HG02759 (cell line): ENCODE data around the gene CEMP1.

Experiments
- ATAC-seq: cut with Tn5 transposase; IDR thresholded peaks from one replicate; pipeline ENCODE4 v1.9.1; 2021; ENCODE audit warnings: mild to moderate bottlenecking, moderate library complexity; ENCODE audit not compliant: unreplicated experiment

CEMP1 gene

DNA sequence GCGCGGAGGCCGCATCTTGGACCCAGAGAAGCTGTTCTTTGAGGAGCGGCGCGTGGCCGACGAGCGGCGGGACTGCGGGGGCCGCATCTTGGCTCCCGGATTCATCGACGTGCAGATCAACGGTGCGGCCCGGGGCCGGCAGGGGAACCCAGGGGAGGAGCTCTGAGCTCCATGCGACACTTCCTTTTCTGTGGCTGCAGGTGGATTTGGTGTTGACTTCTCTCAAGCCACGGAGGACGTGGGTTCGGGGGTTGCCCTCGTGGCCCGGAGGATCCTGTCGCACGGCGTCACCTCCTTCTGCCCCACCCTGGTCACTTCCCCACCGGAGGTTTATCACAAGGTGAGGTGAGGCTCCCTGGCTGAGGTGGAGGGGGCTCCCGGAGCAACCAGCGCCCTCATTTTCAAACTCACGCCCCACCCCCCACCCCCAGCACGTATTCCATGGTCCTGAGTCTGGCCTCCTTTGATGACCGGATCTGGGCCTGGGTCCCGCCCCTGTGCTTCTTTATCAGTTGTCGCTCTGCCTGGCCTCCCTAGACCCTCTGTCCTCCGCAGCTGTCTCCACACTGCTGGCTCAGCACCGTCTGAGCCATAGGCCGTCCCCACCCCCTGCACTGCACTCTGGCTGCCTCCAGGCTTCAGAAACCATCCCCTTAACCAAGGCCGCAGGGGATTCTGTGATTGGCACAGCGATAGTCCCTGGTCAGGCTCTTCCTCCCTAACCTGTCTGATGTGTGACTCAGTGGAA lies 10.2 kb downstream of the CEMP1 start:
- peak; percentile 32 for ATAC-seq

DNA sequence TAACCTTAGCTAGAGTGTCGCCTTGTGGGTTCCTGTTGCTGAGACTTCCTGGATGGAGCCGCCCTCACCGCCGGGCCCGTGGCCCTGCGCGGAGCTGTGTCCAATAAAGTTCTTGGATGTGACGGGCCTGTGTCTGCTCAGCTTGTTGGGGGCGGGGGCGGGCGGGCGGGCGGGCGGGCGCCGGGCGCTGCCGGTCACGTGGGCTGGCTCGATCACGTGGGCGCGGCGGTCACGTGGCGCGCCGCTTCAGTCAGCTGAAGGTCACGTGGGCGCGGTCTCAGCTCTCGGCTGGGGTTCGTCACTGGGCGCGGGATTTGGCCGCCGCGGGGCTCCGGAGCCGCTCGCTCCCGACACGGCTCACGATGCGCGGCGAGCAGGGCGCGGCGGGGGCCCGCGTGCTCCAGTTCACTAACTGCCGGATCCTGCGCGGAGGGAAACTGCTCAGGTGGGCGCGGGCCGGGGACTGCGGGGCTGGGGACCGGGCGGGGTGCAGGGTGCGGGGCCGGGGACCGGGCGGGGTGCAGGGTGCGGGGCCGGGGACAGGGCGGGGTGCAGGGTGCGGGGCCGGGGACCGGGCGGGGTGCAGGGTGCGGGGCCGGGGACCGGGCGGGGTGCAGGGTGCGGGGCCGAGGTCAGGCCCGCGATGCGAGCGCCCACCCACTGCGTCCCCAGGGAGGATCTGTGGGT lies 11.0 kb downstream of the CEMP1 start, which contains the start of gene AMDHD2:
TSS of gene AMDHD2 (plus strand) at position 275 of the 687 bp plus-strand sequence. CDS start at position 363, 88 bp downstream.
- peak; percentile 67 for ATAC-seq

DNA sequence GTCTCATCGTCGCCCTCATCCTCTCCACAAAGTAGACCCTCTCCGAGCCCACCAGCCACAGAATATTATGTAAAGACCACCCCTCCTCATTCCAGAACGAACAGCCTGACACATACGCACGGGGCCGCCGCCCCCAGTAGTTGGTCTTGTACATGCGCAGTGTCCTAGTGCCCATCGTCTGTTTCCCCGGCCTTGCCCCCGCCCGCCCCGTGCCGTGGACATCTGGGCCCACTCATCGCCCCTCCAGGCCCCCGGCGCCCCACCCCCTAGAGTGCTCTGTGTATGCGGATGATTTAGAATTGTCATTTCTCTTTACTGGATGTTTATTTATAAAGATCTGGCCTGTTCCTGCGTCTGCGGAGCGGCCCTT lies 11.5 kb downstream of the CEMP1 start:
- no peak for ATAC-seq

DNA sequence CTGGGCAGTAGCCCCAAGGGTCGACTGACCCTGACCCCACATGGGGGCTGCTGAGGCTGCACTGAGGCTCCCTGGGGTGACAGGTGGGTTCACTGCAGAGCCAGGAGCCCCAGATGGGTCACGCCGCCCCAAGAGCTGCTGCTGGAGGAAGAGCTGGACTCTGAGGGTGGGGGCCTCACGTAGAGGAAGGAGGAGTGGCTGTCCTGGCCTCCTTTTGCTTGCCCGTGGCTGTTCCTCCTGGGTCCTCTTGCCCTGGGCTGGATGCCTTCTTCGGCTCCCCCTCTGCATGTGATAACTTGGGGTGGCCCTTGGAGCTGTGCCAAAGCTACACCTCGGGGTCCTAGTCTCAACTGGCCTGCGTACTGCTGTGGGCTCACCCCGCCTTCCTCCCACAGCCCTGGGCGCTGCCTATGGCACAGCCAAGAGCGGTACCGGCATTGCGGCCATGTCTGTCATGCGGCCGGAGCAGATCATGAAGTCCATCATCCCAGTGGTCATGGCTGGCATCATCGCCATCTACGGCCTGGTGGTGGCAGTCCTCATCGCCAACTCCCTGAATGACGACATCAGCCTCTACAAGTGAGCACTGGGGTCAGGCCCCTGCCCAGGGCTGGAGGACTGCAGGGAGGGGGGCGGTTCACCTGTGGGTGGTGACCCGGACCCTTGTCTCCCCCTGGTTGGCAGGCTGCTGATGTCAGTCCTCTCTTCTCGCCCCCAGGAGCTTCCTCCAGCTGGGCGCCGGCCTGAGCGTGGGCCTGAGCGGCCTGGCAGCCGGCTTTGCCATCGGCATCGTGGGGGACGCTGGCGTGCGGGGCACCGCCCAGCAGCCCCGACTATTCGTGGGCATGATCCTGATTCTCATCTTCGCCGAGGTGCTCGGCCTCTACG lies 12.1 kb downstream of the CEMP1 start:
- ATAC-seq, result no peak

DNA sequence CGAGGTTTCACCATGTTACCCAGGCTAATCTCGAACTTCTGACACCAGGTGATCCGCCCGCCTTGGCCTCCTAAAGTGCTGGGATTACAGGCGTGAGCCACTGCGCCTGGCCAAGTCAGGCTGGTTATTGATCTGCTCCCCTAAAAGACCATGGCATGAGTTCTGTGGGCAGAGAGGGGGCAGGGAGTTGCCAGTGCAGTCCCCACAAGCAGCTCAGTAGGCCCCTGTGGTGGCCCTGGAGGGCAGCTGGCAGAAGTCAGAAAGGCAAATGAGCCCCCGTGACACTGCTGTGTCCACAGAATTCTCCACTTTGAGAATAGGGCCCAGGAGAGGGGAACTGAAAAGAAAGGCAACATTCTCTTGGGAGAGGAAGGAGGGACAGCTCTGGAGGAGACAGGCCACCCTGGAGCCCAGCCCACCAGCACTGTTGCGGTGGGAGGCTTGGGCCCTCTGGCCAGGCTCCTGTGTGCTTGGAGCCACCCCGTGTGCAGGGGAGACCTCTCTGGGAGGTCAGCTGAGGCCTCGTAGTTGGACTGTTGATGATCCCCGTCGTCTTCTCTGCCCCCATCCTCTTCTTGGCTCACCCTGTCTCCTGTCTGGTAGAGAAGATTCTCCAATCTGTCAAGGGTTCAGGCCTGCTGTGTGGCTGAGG lies 13.1 kb downstream of the CEMP1 start:
- no peak for ATAC-seq

DNA sequence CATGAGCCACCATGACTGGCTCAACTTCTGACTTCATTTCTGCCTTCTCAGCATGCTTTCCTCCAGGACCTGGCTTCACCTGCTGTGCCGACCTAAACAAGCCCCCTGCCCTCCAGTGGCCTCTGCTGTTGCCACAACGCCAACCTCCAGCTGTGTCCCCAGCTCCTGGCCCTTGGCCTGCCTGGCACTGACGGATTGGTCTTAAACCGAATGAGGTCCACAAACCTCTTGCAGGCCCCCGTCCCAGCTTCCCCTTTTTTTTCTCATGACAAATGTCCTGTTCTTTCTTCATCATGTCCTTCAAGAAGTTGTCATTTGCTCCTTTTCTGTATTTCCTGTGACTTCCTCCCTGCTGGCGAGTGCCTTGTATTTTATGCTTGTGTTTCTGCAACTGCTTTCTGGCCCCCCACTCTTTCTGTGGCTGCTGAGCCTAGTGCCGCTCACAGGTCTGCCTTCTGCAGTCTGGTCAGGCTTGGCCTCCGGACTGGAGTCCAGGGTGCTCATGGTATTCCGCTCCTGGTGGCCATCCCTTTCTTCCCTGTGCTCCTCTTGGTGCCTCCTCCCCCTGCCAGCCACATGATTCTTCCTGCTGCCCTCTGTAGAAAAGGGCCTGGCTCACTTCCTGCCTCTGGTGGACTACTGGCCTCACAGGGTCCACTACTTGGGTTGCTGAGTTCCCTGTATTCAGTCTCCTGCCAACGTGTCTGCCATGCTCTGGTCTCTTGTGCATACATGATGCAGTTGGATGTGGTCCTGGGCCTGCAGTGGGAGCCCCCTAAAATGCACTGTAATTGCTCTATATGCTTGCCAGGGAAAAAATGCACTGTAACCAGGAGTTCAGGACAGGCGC lies 14.6 kb downstream of the CEMP1 start:
- no peak for ATAC-seq

DNA sequence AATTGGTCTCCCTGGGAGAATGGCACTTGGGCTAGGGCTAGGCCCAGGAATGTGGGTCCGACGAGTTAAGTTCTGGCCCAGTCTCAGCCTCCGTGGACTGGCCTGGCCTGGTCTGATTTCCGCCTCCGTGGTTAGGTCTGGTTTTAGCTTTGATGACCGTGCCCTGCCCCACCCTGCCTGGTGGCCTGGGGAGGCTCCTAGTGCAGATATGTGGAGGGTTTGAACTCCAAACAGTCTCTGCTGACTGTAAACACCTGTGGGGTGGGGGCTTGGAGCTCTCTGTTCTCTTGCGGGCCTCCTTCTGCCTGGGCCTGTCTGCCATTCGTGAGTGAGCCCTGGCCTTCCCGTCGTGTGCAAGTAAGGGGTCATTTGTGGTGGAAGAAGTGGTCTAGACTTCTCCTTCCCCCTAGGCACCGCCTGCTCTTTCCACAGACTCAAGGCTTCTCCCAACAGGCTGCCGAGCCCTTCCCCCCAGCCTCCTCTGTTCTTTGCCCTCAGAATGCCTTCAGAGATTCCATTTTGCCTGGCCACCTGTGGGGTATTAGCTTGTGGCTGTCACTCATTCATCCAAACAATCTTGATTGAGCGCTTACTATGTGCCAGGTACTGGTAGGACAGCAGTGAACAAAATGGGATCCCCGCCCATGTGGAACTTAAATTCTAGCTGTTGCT lies 15.9 kb downstream of the CEMP1 start:
- ATAC-seq, result no peak

DNA sequence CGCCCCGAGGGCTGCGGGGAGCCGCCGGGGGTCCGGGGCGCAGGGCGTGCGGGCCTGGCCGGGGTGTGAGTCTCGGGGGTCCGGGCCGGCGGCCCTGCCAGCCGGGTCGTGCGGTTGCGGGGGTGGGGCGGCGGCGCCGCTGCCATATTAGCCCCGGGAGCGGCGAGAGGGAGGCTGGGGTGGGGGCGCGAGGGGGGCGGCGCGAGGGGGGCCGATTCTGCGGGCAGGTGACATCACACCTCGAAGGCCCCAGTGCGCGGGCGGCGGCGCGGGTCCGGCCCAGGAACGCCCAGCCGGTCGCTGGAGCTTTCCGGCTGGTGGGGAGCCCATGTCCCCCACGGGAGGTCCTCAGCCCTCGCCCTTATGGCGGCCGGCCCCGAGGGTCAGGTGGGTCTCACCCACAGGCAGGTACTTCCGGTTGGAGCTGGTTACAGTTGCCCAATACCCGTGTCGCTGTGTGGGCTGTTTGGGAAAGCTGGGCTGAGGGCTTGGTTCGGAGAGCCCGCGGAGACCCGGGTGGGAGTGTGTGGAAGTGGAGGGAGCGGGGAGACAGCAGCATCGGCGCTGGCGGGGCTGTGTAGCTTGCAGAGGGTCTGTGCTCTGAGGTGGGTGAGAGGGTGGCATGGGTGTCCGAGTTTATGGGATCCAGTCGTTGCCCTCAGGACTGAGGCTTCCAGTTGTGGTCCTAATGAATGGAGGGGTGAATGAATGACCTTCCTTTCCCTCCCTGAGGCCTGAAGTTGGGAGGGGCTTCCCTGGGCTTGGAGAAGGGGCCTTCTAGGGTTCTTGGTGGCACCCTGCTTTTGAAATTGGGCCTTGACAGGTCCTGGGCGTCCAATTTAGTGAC lies 16.7 kb downstream of the CEMP1 start:
- no peak for ATAC-seq

DNA sequence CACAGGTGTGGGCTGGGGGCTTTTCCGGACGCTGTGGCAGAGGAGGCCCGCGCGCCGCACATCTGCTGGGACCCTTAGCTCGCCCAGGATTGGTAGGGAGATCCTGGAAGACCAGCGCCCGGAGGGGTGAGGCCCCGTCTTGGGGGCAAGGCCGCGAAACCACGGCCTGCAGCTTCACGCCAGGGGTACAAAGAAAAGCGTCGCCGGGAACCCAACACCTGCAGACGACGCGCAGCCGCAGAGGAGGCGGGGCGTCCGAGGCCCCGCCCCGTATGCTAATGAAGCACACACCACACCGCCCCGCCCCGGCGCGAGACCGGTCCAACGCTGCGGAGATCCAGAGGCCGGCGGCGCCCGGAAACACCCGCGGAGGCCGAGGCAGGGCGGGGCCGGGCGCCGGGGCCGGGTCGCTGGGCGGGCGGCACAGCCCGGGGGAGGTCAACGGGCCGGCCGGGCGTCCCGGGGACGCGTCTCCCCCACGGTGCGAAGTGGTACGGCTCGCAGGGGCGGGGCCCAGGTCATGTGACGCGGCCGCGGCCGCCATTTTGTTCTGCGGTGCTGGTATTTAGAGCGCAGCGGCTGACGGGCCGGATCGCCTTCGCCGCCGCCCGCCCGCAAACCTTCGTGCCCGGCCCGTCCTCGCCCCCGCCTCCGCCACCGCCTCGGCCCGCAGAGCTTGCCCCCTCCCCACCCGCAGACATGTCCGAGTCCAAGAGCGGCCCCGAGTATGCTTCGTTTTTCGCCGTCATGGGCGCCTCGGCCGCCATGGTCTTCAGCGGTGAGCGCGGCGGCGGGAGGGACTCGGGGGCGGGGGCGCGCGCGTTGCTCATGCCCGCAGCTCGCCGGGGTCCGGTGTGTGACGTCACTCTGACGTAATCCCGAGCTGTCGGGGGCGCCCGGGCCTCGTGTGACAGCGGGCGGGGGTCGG lies 17.5 kb downstream of the CEMP1 start, which contains the start of gene ATP6V0C:
TSS of gene ATP6V0C (plus strand) at position 548 of the 928 bp plus-strand sequence. CDS start at position 700, 152 bp downstream.
- peak; percentile 75 for ATAC-seq

DNA sequence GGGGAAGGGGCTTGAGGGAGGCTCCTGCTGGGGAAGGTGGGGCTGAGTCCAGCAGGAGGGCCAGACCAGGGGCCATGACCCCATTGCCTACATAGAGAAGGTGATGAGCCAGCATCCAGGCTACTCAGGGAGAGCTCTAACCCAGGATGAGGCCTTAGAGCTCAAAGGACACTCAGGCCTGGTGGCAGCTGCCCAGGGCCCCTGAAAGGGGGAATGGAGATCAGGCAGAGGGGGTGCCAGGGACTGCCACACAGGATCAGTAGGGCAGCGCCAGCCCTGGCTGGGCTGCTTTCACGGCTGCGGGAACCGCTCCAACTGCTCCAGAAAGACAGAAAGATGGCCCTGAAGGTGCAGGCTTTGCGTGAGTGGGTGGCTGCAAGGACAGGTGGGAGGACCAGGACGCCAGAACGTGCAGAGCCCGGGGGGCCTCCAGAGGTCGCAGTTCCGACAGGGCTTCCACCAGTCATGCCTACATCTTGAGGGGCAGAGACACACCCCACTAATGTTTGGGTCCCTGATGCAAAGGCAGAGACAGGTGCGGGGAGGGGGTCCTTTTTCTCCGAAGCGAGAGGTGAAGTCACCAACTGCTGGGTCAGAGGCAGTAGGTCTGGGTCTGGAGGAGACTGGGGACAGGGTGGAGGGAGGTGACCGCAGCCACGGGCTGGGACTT lies 18.3 kb downstream of the CEMP1 start:
- ATAC-seq, result no peak

DNA sequence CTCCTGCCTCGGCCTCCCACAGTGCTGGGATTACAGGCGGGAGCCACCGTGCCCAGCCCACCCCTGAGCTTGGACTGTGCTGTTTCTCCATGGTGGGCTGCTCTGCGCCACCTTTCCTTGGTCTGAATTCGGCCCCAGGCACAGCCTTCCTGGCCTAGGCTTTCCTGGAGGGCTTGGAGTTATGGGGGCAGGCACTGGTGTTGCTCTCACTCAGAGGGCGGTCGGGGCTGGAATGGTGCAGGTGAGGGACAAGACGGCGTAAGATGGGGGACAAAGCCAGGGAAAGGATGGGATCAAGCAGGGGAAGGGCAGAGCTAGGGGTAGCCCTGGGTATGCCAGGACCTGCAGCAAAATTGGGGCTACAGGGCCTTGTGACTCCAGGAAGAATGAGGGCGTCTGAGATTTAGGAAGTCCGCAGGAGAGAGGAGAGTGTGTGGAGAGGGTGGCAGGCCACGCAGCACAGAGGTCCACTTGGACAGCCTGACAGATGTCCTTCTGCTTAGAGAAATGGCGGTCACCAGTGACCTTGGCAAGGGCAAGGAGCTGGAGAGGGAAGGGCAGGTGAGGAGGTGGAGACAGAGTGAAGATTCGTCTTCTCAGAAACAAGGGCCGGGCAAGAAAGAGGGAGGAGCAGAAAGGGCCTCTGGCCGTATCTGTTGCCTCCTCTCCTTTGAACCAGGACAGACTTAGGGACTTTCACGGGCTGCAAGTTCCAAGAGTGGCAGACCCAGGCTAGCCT lies 19.0 kb downstream of the CEMP1 start:
- no peak for ATAC-seq

DNA sequence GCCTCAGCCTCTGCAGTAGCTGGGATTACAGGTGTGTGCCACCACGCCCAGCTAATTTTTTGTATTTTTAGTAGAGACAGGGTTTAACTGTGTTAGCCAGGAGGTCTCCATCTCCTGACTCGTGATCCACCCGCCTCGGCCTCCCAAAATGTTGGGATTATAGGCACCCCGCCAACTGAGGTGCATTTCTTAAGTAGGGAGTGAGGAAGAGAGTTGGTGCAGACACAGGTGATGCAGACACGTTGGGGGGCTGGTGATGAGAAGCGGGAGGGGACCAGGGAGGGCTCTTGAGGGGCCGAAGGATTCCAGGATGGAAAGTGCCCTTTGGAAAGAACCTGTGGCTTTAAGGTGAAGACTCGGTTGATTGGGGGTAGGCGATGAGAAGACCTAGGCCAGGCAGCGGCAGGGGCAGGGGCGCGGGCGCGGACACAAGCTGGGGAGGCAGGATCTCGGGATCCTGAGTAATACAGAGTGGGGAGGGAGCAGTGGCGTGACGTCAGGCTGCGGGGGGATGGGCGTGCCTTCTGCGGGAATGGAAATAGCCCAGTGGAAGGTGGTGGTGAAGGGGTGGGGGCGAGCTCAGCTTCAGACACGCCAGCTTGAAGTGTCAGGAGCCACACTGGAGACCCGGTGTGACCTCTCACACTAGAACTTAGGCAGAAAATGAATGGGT lies 19.9 kb downstream of the CEMP1 start:
- ATAC-seq, result no peak

DNA sequence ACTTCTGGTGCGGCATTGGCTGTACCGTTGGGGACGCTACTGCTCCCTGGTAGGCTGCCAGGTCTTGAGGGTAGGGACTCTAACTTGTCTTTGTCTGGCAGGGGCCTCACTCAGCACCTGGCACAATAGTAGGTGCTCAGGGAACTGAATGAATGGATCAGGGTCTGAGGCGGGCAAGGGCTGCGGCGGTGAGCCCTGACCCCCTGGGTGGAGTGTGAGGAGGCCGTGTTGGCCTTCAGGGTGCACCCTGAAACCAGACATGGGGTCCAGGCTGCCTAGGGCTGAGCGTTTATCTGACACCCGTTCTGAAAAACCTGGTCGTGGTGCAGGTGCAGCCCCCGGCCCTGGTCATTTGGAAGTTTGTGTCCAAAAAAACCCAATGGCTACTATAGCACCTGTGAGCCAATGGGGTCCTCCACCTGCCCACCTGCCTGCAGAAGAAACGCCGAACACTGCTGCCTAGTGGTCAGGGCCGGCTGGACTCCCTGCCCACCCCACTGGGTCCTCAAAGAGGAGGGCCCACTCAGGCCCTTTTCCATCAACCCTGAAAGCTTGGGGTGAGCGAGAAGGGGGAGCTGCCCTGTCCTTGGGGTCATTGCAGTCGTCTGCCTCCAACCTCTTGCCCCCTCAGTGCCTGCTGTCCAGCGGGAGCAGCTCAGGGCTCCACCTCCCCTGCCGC lies 22.3 kb downstream of the CEMP1 start:
- no peak for ATAC-seq

DNA sequence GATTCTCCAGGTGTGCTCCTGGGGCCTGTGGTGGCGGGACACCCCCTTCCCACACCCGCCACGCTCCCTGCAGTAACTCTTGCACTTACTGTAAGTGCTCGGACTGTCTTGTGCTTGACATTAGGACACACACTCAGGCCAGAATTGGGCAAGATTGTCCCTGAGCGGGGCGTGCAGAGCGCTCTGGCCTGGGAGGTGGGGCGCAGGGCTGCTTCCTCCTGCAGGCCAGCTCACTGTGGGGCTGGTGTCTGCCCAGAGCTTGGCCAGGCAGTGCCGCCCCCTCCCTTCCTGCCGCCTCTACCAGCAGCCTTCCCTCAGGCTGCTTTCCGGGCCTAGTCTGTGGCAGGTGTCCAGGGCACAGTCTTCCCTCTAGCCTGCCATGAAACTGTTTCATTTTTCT lies 23.5 kb downstream of the CEMP1 start:
- ATAC-seq, result peak; percentile 17

DNA sequence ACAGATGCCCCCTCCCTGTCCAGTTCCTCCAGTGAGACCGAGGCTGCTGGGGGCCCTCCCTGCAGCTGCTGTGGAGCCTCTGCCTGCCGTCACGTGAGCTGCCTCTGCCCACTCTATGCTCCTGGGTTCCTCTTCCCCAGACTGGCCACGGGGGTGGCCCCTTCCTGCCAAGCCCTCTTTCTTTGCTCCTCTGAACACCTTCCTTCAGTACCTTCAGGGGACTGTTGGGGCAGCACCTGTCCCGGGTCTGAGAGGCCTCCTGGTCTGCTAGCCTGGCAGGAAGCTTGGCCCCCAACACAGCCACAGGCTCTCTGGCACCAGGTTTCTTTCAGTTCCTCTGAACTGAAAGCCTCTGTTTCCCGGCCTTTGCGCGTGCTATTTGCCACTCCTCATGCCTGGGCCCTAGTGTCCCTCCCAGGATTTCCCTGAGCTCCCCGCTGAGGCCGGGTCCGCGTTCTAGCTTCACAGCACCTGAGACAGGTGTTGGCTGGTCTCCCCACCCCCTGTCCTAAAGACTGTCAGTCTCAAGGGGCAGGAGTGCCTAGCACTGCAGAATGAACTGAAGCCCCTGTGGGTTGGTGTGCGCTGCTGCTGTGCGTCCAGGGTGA lies 24.1 kb downstream of the CEMP1 start:
- peak; percentile 56 for ATAC-seq
